GM23248 (cell line): ENCODE measurements around the gene ZNF613. TPM values are rescaled to one million over a fixed set of nuclear protein-coding genes. Genes with fewer than 3 reads are reported as not detected.
A peak's percentile ranks its signal among the peaks of the same experiment; 100 is the strongest.

ENCODE experiments used
- DNase-seq: peaks from one replicate; pipeline ENCODE4 v3.0.0-alpha.2; 2015
- H2AFZ ChIP-seq: fragments of 200-600 bp; sonication (generic); 2 replicates; pipeline ENCODE4 v1.6.1; 2016; ENCODE audit warnings: antibody characterized with exemption
- H3F3A ChIP-seq: fragments of 200-600 bp; sonication (generic); 2 replicates; pipeline ENCODE4 v1.6.1; 2016; ENCODE audit warnings: mild to moderate bottlenecking, antibody characterized with exemption, mixed run types; ENCODE audit not compliant: insufficient read depth
- H3K27ac ChIP-seq: fragments of 200-600 bp; sonication (generic); 2 replicates; pipeline ENCODE4 v1.5.1; 2016; ENCODE audit warnings: mild to moderate bottlenecking
- H3K27me3 ChIP-seq: fragments of 200-600 bp; sonication (generic); replicated peaks from 2 replicates; pipeline ENCODE4 v1.6.1; 2016; ENCODE audit warnings: mild to moderate bottlenecking; ENCODE audit not compliant: insufficient read depth
- H3K36me3 ChIP-seq: fragments of 200-600 bp; sonication (generic); 2 replicates; pipeline ENCODE4 v1.6.1; 2016; ENCODE audit warnings: low read depth, mild to moderate bottlenecking
- H3K4me1 ChIP-seq: fragments of 200-600 bp; sonication (generic); 2 replicates; pipeline ENCODE4 v1.6.1; 2016; ENCODE audit warnings: mild to moderate bottlenecking; ENCODE audit not compliant: insufficient read depth
- H3K4me2 ChIP-seq: fragments of 200-600 bp; sonication (generic); one replicate; pipeline ENCODE4 v1.6.1; 2016; ENCODE audit warnings: mild to moderate bottlenecking; ENCODE audit not compliant: unreplicated experiment
- H3K4me3 ChIP-seq: fragments of 200-600 bp; sonication (generic); 2 replicates; pipeline ENCODE4 v1.5.1; 2016; ENCODE audit warnings: mild to moderate bottlenecking
- H3K79me2 ChIP-seq: fragments of 200-600 bp; sonication (generic); 2 replicates; pipeline ENCODE4 v1.6.1; 2016; ENCODE audit warnings: mild to moderate bottlenecking; ENCODE audit not compliant: insufficient read depth
- H3K9ac ChIP-seq: fragments of 200-600 bp; sonication (generic); 2 replicates; pipeline ENCODE4 v1.6.1; 2016; ENCODE audit warnings: mild to moderate bottlenecking
- H3K9me2 ChIP-seq: fragments of 200-600 bp; sonication (generic); 2 replicates; pipeline ENCODE4 v1.6.1; 2016; ENCODE audit warnings: mixed run types, mild to moderate bottlenecking, moderate library complexity; ENCODE audit not compliant: insufficient read depth
- H3K9me3 ChIP-seq: fragments of 200-600 bp; sonication (generic); one replicate; pipeline ENCODE4 v1.6.1; 2017; ENCODE audit warnings: low read depth
- H4K20me1 ChIP-seq: fragments of 200-600 bp; sonication (generic); 2 replicates; pipeline ENCODE4 v1.6.0; 2016; ENCODE audit not compliant: insufficient read depth
- EZH2 ChIP-seq: fragments of 200-600 bp; sonication (generic); IDR thresholded peaks from 2 replicates; pipeline ENCODE4 v1.6.1; 2018; ENCODE audit warnings: antibody characterized with exemption, mild to moderate bottlenecking; ENCODE audit not compliant: insufficient read depth, poor library complexity, severe bottlenecking
- EZH2phosphoT487 ChIP-seq: fragments of 200-600 bp; sonication (generic); IDR thresholded peaks from 2 replicates; pipeline ENCODE4 v1.6.1; 2018; ENCODE audit warnings: antibody characterized with exemption, moderate library complexity, mild to moderate bottlenecking, low read depth; ENCODE audit not compliant: insufficient read depth
- WGBS, 2 experiments: methylation state at CpG; one replicate each; pipeline ENCODE4 v1.1.6; 2015 to 2017; ENCODE audit warnings: low lambda C conversion rate in 2 of 2, low coverage in 1 of 2; ENCODE audit errors: missing lambda C conversion rate in 2 of 2; 5-methylcytosine and 5-hydroxymethylcytosine counted together
- in situ Hi-C: fragments of 300-500 bp; cut with MboI; formaldehyde crosslinking; loops from 2 replicates; pipeline ENCODE4 v1.15.0; 2020
- polyA plus RNA-seq: library from polyadenylated mRNA; unstranded; fragments of >200 nt; fragmentation: Nextera tagmentation; extraction: Ambion mirVana; gene quantifications from 2 replicates; pipeline ENCODE4 v1.2.1, GENCODE V29; 2016
- total RNA-seq: library from RNA; depleted of rRNA; stranded (reverse); fragments of >200 nt; shearing (Covaris generic); gene quantifications from 2 replicates; pipeline ENCODE4 v1.2.3, GENCODE V29; 2014

ZNF613 gene
- total and polyA plus RNA-seq, 2 experiments from 2014 or later: 3.6 to 7.1 TPM

DNA sequence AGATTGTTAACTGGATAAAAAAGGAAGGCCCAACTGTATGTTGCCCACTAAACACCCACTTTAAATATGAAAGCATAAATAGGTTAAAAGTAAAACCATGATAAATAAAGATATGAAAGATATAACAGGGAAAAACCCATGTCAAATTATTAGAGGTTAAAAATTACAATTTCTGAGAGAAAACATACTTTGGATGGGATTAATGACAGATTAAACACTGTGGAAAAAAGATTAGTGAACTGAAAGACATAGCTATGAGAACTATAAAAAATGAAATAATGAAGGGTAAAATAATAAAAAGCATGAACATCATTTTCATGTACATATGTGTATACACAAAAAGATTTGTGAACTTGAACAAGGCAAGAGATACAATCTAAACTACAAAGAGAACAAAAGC, 37.3 kb upstream of the ZNF613 start:
- Histone ChIP-seq H3K9me2 (no peaks in the 10 kb centered on the region), H3K27ac (no peak overlapping the region), H3K4me3 (no peak overlapping the region), H2AFZ (no peak overlapping the region), H3F3A (peaks cover 21% of the 10 kb centered on the region), H3K36me3 (peaks cover 55% of the 10 kb centered on the region), H3K9me3 (no peaks in the 10 kb centered on the region), H3K79me2 (peaks cover 7% of the 10 kb centered on the region; the same call in 1 of the 2 replicates), H4K20me1 (no peaks in the 10 kb centered on the region), H3K27me3 (no peaks in the 10 kb centered on the region), H3K9ac (no peak overlapping the region), H3K4me2 (no peak overlapping the region), H3K4me1 (peaks cover 7% of the 10 kb centered on the region; the same call in 1 of the 2 replicates)
- in situ Hi-C loops: no loop called here
- TF ChIP-seq EZH2 (no peak), EZH2phosphoT487 (no peak)
- no peak for DNase-seq

- H3K27me3 ChIP-seq: no peaks in the 10 kb centered on the region
- H3K79me2 ChIP-seq: 0 out of 2 replicates have a peak, but pooled peaks cover 7% of the 10 kb centered on the region
- peak; percentile 3 for DNase-seq
- no peak overlapping the region for H3K4me2 ChIP-seq
- TF ChIP-seq EZH2phosphoT487 (no peak), EZH2 (no peak)
- no peaks in the 10 kb centered on the region for H3K9me2 ChIP-seq
- H3F3A ChIP-seq: peaks cover 21% of the 10 kb centered on the region
- H3K4me1 ChIP-seq: peaks cover 7% of the 10 kb centered on the region; the same call in 1 of the 2 replicates
- H3K4me3 ChIP-seq: no peak overlapping the region
- no peak overlapping the region for H3K9ac ChIP-seq
- H2AFZ ChIP-seq: no peak overlapping the region
- H3K9me3 ChIP-seq: no peaks in the 10 kb centered on the region
- WGBS, 2 experiments: 98% methylated on average over 10 of the region's 10 CpGs
- peaks cover 65% of the 10 kb centered on the region for H3K36me3 ChIP-seq
- no peaks in the 10 kb centered on the region for H4K20me1 ChIP-seq
- H3K27ac ChIP-seq: no peak overlapping the region
- in situ Hi-C loops: no loop called here
Observed at GRCh38 chr19:51891193-51891747, 36.0 kb upstream of the ZNF613 start.

- in situ Hi-C loops: no loop called here
- H3K27ac ChIP-seq: no peak overlapping the region
- H3K9ac ChIP-seq: no peak overlapping the region
- no peaks in the 10 kb centered on the region for H3K9me2 ChIP-seq
- TF ChIP-seq EZH2: no peak
- TF ChIP-seq EZH2phosphoT487: no peak
- H3K79me2 ChIP-seq: peaks cover 72% of the 10 kb centered on the region
- WGBS, 2 experiments: 77 to 79% methylated on average over 4 of the region's 4 CpGs
- no peak overlapping the region for H3K4me2 ChIP-seq
- no peaks in the 10 kb centered on the region for H4K20me1 ChIP-seq
- no peaks in the 10 kb centered on the region for H3K9me3 ChIP-seq
- H3K4me1 ChIP-seq: peaks cover 5% of the 10 kb centered on the region; the same call in 1 of the 2 replicates
- no peak overlapping the region for H2AFZ ChIP-seq
- H3K36me3 ChIP-seq: peaks cover 26% of the 10 kb centered on the region
- H3K4me3 ChIP-seq: no peak overlapping the region
- H3F3A ChIP-seq: no peaks in the 10 kb centered on the region
- H3K27me3 ChIP-seq: no peaks in the 10 kb centered on the region
- DNase-seq: peak; percentile 39
Observed at GRCh38 chr19:51901860-51902259, 25.4 kb upstream of the ZNF613 start.

GRCh38 chr19:51903192-51903591, 24.1 kb upstream of the ZNF613 start:
- Histone ChIP-seq H3K4me2 (peak overlapping the region; percentile 90), H3K9ac (no peak overlapping the region), H3F3A (no peaks in the 10 kb centered on the region), H3K4me1 (peaks cover 5% of the 10 kb centered on the region; the same call in 1 of the 2 replicates), H3K36me3 (peaks cover 18% of the 10 kb centered on the region), H3K9me3 (no peaks in the 10 kb centered on the region), H3K79me2 (peaks cover 64% of the 10 kb centered on the region), H3K9me2 (no peaks in the 10 kb centered on the region), H4K20me1 (no peaks in the 10 kb centered on the region), H3K27me3 (no peaks in the 10 kb centered on the region), H2AFZ (no peak overlapping the region), H3K4me3 (peak overlapping the region; percentile 92), H3K27ac (no peak overlapping the region)
- DNase-seq: no peak
- no peak for TF ChIP-seq EZH2phosphoT487
- TF ChIP-seq EZH2: no peak
- 81 to 82% methylated on average over 8 of the region's 8 CpGs for WGBS, 2 experiments
- in situ Hi-C loops: no loop called here
